GM12892 (cell line): ENCODE data around the gene CLEC16A.

ENCODE experiments used
- POLR2AphosphoS5 ChIP-seq: IDR thresholded peaks from 2 replicates; pipeline ENCODE4 v1.6.1; 2011; ENCODE audit warnings: low read depth, low read length, control low read depth
- TAF1 ChIP-seq: IDR thresholded peaks from 2 replicates; pipeline ENCODE4 v1.6.1; 2011; ENCODE audit warnings: low read depth, mild to moderate bottlenecking, control low read depth, low read length, borderline replicate concordance

- TF ChIP-seq TAF1 (no peak), POLR2AphosphoS5 (no peak)
Observed at GRCh38 chr16:11157143-11157542, 212.8 kb downstream of the CLEC16A start.
